ES-I3 (cell line): ENCODE measurements around the gene CENPB.

Experiments
- H3K36me3 ChIP-seq: 2 replicates; pipeline ENCODE4 v1.6.1; 2013; ENCODE audit warnings: mild to moderate bottlenecking, low read length, control low read depth, moderate library complexity; ENCODE audit not compliant: insufficient read depth
- H3K4me1 ChIP-seq: 2 replicates; pipeline ENCODE4 v1.6.1; 2013; ENCODE audit warnings: mild to moderate bottlenecking, control low read depth, low read length; ENCODE audit not compliant: insufficient read depth
- H3K9ac ChIP-seq: 2 replicates; pipeline ENCODE4 v1.6.1; 2013; ENCODE audit warnings: low read depth, mild to moderate bottlenecking, low read length, moderate library complexity
- H3K9me3 ChIP-seq: 2 replicates; pipeline ENCODE4 v1.6.1; 2013; ENCODE audit warnings: mild to moderate bottlenecking, low read length, moderate library complexity; ENCODE audit not compliant: control insufficient read depth, insufficient read depth

The CENPB gene

DNA sequence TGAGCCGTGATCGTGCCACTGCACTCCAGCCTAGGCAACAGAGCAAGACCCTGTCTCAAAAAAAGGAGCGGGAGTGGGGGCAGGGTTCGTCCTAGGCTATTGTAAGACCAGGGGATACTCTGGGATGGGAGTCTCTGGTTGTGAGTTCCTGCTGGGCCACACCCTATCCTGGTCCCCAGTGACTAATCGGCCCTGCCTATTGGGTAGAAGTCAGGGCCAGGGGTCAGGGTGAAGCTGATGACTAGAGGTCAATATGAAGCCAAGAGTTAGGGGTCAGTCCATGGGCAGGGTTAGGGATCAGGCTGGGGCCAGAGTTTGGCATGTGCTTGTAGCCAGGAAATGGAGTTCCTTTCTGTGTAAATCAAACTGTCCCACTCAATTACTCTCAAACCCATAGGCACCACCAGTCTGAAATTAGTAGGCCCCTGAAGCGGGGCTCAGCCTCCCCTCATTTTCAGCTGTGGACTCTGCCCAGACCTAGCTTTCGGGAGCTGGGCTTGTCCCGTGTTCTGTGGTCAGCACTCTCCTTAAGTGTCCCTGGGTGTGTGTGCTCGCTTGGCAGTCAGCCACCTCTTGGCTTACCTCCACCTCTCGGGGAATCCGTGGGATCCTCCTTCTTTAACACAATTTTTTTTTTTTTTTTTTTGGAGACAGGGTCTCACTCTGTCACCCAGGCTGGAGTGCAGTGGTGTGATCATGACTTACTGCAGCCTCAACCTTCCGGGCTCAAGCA, 52.3 kb downstream of the CENPB start:
- Histone ChIP-seq H3K36me3 (no peaks in the 10 kb centered on the region), H3K9me3 (no peaks in the 10 kb centered on the region), H3K4me1 (peaks cover 9% of the 10 kb centered on the region; the same call in 1 of the 2 replicates), H3K9ac (no peak overlapping the region)
